ENCODE data around the gene ZNF565.

GRCh38 chr19:36245210-36246005, 30.9 kb upstream of the ZNF565 start:
- TF ChIP-seq CTCF (IDR thresholded peaks at IDR 0.05) = no peak
- no peak for TF ChIP-seq POLR2A (IDR thresholded peaks at IDR 0.05)

All from Peyer's patch (tissue), 4 donors.